Neural crest cell (in vitro differentiated cells): ENCODE results near the gene PIGW. TPM values are rescaled to one million over a fixed set of nuclear protein-coding genes. Genes with fewer than 3 reads are reported as not detected.

Experiments
- DNase-seq: peaks from one replicate; pipeline ENCODE4 v3.0.0; 2021; ENCODE audit warnings: low read depth, mixed read lengths, low spot score
- H3K27ac Mint-ChIP-seq: one replicate; pipeline ENCODE4 v1.8.0; 2021; ENCODE audit warnings: mild to moderate bottlenecking, mixed read lengths; ENCODE audit not compliant: unreplicated experiment
- H3K27me3 Mint-ChIP-seq: 2 replicates; pipeline ENCODE4 v1.8.0; 2021; ENCODE audit warnings: low read depth, mild to moderate bottlenecking, mixed read lengths
- H3K36me3 Mint-ChIP-seq: 2 replicates; pipeline ENCODE4 v1.8.0; 2021; ENCODE audit warnings: low read depth, mild to moderate bottlenecking, mixed read lengths
- H3K4me1 Mint-ChIP-seq: 2 replicates; pipeline ENCODE4 v1.8.0; 2021; ENCODE audit warnings: mixed read lengths
- H3K4me3 Mint-ChIP-seq: one replicate; pipeline ENCODE4 v1.8.0; 2021; ENCODE audit warnings: mild to moderate bottlenecking, mixed read lengths
- H3K9me3 Mint-ChIP-seq: 2 replicates; pipeline ENCODE4 v1.8.0; 2021; ENCODE audit warnings: mixed read lengths
- total RNA-seq: library from RNA; stranded (reverse); gene quantifications from 2 replicates; pipeline ENCODE4 v1.2.1, GENCODE V29; 2021
- TF ChIP-seq, protein P1 (sequence below): fragments of 200-600 bp; sonication (generic); conservative IDR thresholded peaks from 2 replicates; pipeline ENCODE4 v1.5.0; 2021; ENCODE audit warnings: antibody characterized with exemption, mild to moderate bottlenecking

The PIGW gene
- total RNA-seq, 1 donor from 2014 or later: 20.8 TPM

DNA sequence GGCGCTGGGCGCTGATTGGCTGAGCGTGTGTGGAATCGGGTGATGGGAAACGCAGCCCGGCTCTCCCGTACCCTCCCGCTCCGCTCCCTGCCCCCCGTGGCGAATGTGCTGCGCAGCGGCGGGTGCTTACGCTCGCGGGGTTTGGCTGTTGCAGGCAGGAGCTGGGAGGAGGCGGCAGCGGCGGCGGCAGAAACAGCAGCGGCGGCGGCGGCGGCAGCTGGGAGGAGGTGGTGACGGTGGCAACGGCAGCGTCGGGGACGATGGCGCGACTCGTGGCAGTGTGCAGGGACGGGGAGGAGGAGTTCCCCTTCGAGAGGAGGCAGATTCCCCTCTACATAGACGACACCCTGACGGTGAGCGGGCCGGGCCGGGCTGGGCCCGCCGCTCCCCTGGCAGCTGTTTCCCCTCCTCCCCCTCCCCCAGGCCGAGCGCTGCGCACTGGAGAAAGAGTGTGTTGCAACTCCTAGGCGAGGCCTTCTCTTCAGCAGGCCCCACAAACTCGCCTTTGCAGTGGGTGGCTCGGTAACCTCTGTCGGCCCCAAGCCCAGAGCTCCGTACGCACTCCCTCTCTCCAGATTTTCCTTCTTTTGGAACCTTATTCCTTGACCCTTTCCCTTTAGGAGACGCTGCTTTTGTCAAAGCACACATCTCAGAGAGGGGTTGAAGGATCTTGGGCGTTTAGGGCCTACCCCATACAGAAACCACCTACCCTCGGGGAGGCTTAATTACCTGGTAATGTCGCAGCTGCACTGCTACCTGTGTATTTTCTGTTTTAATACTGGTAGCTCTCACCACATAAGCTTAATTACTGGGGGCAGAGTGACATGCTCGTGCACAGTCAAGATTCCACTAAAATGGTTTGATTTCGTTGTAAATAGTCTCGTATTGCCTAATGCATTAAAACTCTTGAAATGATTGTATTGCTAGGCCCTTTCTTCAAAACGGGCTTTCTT lies 11.0 kb downstream of the PIGW start:
- TF ChIP-seq, protein P1, sequence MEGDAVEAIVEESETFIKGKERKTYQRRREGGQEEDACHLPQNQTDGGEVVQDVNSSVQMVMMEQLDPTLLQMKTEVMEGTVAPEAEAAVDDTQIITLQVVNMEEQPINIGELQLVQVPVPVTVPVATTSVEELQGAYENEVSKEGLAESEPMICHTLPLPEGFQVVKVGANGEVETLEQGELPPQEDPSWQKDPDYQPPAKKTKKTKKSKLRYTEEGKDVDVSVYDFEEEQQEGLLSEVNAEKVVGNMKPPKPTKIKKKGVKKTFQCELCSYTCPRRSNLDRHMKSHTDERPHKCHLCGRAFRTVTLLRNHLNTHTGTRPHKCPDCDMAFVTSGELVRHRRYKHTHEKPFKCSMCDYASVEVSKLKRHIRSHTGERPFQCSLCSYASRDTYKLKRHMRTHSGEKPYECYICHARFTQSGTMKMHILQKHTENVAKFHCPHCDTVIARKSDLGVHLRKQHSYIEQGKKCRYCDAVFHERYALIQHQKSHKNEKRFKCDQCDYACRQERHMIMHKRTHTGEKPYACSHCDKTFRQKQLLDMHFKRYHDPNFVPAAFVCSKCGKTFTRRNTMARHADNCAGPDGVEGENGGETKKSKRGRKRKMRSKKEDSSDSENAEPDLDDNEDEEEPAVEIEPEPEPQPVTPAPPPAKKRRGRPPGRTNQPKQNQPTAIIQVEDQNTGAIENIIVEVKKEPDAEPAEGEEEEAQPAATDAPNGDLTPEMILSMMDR: peak; percentile 14
- Mint-ChIP-seq H3K4me3 (peak overlapping the region; percentile 98), H3K36me3 (peaks cover 5% of the 10 kb centered on the region), H3K27me3 (no peaks in the 10 kb centered on the region), H3K4me1 (peaks cover 27% of the 10 kb centered on the region), H3K9me3 (no peaks in the 10 kb centered on the region), H3K27ac (peak overlapping the region; percentile 96)
- DNase-seq: peak; percentile 97

DNA sequence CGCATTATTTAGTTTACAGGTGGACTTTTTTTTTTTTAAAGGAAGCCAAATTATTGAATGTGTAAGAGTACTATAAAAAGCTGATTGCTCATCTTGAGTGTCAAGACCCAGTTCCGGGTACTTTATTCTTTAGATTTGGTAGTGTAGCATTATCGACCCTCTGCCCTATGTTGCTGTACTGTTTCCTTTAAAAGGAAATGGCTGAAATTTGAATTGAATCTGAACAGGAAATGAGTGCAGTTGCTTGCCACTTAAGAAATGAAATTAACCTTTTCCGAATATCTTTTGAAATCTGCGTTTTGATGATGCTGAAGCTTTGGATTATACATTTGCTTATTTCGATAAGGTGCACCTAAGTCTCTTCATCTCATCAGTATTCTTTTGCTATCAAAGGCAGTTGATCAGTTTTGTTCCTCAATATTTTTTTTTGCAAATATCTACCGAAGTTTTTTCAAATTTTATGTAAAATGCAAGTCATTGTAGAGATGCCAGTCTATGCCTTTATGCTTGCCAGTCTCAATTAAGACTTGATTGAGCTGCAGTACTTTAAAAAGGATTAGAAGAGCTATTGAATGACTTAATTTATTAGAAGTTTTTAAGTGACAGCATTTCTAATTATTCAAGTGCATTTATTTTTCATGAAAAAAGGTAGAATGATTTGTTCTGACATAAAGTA lies 11.8 kb downstream of the PIGW start:
- TF ChIP-seq, protein P1: no peak
- peaks cover 5% of the 10 kb centered on the region for H3K36me3 Mint-ChIP-seq
- no peaks in the 10 kb centered on the region for H3K9me3 Mint-ChIP-seq
- peaks cover 27% of the 10 kb centered on the region for H3K4me1 Mint-ChIP-seq
- no peaks in the 10 kb centered on the region for H3K27me3 Mint-ChIP-seq
- no peak for DNase-seq
- H3K4me3 Mint-ChIP-seq: peak overlapping the region; percentile 98
- H3K27ac Mint-ChIP-seq: peak overlapping the region; percentile 96

DNA sequence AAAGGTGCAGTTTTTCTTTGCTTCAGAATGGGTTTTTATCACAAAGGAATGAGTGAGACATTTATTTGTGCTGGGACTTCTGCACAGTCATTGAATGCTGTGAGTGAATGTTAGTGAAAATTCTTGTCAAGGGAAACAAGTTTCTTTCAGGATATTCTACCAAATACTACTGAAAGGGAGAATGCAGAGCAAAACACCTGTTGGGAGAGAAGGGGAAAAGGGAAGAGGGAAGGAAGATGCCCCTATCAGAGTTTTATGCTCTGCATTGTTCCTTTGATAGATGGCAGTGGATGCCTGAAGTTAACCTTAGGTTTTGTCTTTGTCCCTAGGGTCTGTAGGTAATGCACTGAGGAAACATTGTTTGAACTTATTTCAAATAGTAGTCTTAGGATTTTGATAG lies 13.0 kb downstream of the PIGW start:
- DNase-seq: no peak
- Mint-ChIP-seq H3K27ac (peak overlapping the region; percentile 75), H3K36me3 (peaks cover 5% of the 10 kb centered on the region), H3K9me3 (no peaks in the 10 kb centered on the region), H3K27me3 (no peaks in the 10 kb centered on the region), H3K4me3 (peak overlapping the region; percentile 62), H3K4me1 (peaks cover 27% of the 10 kb centered on the region)
- TF ChIP-seq, protein P1: no peak

DNA sequence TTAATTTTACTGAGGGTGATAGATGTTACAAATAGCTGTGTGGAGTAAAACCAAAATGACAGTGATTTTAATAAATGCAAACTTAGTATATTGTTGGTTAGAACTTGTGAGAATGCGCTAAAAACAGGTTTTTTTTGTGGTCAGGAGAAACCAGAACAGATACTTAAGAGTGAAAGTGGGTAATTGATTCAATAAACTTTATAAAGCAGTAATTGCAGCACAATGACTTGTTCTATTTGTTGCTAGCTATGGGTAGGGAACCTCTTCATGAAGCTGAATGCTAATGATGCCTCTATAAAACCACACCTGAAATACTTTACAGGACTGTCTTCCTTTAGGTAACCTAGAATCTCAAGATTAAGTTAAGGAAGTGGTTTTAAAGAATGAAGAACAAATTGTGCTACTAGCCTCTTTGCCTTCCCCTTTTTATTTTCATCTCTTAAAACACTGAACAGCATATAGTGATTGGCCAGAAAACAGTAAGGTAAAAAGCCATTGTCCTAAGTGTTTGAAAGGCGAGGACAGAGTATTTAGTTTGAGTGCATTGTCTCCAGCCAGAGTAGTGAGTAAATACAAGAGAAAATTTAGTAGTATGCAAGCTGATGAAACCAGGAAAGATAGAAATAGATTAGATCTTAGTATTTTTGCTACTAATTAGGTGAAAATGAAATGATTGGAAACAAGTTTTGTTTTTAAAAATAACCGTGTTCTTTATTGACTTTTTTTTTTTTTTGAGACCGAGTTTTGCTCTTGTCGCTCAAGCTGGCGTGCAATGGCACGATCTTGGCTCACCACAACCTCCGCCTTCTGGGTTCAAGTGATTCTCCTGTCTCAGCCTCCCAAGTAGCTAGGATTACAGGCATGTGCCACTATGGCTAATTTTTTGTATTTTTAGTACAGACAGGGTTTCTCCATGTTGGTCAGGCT lies 16.0 kb downstream of the PIGW start:
- H3K4me1 Mint-ChIP-seq: peaks cover 24% of the 10 kb centered on the region
- no peak overlapping the region for H3K27ac Mint-ChIP-seq
- H3K9me3 Mint-ChIP-seq: no peaks in the 10 kb centered on the region
- no peak for DNase-seq
- TF ChIP-seq, protein P1: no peak
- peaks cover 11% of the 10 kb centered on the region for H3K36me3 Mint-ChIP-seq
- peak overlapping the region; percentile 19 for H3K4me3 Mint-ChIP-seq
- H3K27me3 Mint-ChIP-seq: no peaks in the 10 kb centered on the region

DNA sequence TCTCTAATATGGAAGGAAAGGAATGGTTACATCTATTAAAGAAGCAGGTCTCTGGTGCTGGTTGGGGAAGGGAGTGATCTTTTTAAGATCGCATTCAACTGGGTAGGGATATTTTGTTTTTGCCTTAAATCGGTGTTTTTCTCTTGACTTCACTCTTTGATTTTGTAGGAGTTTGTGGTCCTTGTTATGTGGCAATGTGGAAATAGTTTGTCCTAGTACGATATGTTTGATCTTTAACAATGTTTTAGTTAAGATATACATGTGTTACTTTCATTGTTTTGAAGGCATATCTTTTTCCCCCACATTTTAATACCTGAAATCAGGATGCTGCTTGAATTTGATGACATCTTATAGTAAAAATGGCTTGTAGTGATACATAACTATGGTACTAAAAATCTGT lies 18.7 kb downstream of the PIGW start:
- Mint-ChIP-seq H3K27ac (peak overlapping the region; percentile 8), H3K4me1 (peaks cover 6% of the 10 kb centered on the region)

More for the DNA sequence above, 18.7 kb downstream of the PIGW start:
- Mint-ChIP-seq H3K9me3 (no peaks in the 10 kb centered on the region), H3K4me3 (peak overlapping the region; percentile 39), H3K27me3 (no peaks in the 10 kb centered on the region), H3K36me3 (peaks cover 22% of the 10 kb centered on the region)
- no peak for DNase-seq
- TF ChIP-seq, protein P1: no peak
